HG02981 (cell line): ENCODE data around the gene AMTN.
A peak's percentile ranks its signal among the peaks of the same experiment; 100 is the strongest.
"Not testable (repeated sequence)": the region's sequence is repeated elsewhere in the genome, so short reads cannot be mapped to it uniquely, and the experiment has no call there.

Experiments
- ATAC-seq: cut with Tn5 transposase; IDR thresholded peaks from one replicate; pipeline ENCODE4 v1.9.1; 2021; ENCODE audit warnings: mild to moderate bottlenecking, moderate library complexity; ENCODE audit not compliant: unreplicated experiment

Gene AMTN, protein sequence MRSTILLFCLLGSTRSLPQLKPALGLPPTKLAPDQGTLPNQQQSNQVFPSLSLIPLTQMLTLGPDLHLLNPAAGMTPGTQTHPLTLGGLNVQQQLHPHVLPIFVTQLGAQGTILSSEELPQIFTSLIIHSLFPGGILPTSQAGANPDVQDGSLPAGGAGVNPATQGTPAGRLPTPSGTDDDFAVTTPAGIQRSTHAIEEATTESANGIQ

DNA sequence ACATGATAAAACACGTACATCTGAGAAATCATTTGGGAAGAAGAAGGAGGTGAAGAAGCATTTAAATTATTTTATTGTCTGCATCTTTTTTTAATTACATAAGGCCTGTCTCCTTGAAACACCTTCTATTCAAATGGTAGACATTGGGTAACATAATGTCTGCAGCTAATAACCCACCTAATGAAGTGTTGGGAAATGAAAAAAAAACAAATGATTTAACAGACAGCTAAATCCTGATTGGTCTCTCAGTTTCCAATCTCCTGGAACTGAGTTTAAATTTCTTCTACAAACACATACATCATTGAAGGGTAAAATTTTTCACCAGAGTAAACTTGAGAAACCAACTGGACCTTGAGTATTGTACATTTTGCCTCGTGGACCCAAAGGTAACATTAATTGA lies at the start of gene AMTN:
TSS of gene AMTN (plus strand) at position 301 of the 400 bp plus-strand sequence. CDS start 209 bp downstream, outside the sequence.
- no peak for ATAC-seq

DNA sequence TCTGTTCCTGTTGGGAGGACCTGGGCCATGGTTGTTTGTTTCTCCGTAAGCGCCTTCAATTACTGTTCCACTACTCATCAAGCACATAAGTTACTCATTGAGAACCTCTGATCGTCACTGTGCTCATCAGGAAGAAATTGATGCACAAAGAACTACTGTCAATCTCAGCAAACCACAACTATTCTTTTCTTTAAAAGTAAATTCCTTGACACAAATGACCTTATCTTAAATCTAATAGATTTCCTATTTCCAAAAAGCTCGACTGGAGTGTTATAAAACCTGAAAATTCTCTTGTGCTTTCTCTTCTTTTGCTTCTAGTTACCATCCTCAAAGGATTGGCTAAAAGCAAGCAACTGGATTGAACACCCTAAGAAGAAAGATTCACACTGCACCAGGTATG lies 46.5 kb upstream of the AMTN start, which contains the start of gene MUC7:
TSS of gene MUC7 (plus strand) at position 301 of the 400 bp plus-strand sequence. CDS start 1,825 bp downstream, outside the sequence.
- ATAC-seq, result no peak

DNA sequence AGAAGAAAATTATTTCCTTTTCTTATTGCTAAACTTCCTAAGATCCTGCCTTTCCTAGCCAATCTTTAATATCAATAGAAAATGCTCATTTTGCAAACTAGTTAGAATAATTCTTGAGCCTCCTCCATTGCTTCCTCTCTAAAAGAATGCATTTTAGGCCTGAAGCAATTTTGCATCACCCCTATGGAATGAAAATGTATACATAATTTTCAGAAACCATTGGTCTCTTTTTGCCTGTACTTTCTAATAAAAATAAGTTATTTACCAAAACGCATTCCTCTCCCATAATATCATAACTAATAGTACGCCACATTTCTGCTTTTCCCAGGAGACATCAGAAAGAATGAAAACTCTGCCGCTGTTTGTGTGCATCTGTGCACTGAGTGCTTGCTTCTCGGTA lies 44.7 kb upstream of the AMTN start:
- no peak for ATAC-seq

DNA sequence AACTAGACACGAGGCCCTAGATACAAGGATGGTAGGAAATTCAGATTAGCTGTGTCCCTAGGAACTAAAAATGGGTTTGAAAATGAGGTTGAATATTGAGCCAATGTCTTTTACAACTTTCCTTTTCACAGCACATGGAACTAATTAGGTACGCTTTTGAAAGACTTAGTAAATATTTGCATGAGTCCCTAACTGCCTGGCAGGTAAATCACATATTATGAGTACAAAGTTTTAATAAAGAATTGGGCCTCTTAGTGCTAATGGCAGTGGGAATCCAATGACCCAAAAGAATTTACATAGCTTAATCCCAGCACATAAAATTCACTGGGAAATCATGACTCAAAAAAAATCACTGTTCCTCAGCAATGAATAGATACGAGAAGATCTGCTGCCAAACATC lies 29.6 kb upstream of the AMTN start:
- ATAC-seq, result no peak

DNA sequence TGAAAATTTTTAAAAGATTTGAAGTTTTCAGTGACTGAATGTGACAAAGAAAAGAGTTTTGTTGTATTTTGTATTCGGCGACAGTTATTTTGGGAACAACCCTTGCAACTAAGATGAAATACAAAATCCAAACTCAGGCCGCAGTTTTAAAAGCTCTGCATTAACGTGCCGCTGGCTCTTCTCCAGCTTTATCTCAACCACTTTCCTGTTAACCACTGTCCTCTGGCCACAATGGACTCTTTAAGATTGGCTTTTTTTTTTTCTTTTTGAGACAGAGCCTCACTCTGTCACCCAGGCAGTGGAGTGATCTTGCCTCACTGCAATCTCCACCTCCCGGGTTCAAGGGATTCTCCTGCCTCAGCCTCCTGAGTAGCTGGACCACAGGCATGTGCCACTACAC lies 22.1 kb upstream of the AMTN start:
- ATAC-seq, result no peak

DNA sequence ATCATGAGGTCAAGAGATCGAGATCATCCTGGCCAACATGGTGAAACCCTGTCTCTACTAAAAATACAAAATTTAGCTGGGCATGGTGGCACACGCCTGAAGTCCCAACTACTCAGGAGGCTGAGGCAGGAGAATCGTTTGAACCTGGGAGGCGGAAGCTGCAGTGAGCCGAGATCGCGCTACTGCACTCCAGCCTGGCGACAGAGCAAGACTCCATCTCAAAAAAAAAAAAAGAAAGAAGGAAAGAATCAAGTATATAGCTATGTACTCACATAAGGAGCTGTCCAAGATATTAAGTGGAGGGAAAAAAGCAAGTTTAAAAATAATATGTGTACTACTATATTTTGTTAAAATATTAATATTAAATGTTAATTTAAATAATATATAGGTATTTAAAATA lies 16.5 kb upstream of the AMTN start:
- not testable (repeated sequence) for ATAC-seq

DNA sequence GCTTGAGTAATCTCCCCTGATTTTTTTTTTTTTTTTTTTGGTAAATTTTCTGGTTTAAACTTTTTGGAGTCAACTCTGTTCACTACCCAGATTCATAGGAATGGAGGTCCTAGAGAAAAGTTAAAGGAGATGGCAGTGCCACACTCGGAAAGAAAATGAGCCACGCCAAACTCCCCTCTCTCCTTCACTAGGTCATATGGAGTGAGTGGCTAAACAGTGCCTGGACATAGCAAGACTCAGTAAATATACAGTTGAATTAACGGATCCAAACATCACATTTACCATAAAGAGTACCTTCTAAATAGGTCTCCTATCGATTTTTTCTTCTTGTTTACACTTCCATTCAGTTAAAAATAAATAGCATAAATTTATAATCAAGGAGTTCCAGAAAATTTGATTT lies 13.6 kb upstream of the AMTN start:
- ATAC-seq, result no peak

DNA sequence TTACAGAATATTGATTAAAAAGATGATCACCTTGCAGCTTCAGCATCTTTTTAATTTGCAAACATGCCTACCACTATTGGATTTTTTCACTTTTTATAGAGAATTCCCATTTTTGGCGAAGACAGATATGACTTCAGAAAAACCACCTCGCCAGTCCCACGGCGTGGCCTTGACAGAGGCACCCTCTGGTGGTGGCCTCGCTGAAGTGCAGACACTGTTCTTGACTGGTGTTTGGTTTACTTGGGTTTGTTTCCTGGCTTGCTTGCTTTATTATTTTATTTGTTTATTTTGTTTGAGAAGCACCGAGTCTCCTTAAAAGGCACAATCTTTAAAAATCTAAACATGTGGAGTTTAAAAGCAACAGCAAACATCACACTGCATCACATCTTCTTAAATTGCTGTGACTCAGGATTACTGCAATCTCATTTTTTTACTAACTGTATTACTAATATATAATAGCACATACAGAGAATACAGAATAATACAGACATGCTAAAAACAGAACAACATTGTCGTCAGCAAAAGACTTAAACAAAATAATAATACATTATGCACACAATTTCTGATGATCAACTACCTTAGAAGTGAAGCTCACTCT lies 13.1 kb upstream of the AMTN start:
- peak; percentile 93 for ATAC-seq

DNA sequence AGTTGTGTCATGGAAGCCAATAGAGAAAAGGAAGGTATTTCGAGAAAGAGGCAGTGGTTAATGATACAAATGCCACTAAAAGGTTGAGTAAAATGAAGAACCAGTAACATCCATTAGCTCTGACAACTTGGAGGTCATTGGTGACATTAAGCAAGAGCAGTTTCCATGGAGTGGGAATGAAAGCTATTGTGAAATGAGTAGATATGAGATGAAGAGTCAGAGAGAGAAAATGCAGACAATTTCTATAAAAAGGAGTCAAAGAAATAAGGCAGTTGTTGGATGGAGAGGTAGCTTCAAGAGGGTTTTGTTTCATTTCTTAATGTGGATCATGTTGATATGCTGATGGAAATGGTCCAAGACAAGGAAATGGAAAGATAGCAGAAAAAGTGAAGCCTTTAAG lies 9.6 kb upstream of the AMTN start:
- no peak for ATAC-seq

DNA sequence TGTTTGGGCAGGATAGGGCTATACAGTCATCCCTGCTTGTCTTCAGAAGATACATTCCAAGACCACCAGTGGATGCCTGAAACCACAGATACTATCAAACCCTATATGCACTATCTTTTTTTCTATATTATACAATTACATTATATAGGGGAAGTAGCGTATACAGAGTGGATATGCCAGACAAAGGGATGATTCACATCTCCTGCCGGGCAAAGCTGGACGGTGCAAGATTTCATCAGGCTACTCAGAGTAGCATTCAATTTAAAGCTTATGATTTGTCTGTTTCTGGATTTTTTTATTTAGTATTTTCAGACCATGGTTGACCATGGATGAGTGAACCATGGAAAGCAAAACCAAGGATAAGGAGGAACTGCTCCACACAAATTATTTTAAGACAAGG lies 7.0 kb upstream of the AMTN start:
- ATAC-seq, result no peak

DNA sequence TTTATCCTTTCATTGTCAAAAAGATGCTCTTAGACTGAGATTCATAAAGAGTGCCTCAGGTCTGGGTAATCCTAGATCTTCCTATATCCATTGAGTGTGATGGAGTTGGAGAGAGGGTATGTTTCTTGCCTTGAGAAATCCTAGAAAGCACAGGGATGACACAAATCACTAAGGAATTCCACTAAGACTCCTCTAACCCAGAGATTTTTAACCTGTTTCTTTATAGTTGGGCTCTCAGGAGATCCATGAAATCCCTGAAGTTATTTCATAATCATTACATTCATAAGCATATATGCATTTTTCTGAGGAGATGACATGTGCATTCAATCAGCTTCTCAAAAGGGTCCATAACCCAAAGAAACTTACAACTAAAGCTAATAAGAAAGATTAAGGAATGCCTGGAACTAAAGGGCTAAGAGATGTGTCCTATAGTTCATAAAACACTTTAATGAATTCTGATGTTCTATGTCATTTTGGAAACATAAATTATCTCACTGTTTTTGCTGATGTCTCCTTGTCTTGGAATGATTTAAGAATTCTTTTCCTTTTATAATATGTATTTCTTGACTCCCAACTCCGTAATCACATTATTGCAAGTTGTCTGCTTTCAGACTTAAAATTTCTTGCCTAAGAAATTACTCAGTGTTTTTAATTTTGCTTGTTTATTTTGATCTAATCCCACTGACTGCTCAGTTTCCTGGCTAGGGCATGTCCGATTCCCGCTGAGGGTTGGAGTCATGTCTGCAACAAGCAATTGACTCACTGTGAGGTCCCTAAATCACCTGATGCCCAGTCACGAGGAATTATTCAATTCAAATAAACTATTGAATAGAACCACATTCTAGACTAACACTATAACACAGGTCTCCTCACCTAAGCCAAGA lies 2.8 kb upstream of the AMTN start:
- ATAC-seq, result no peak

DNA sequence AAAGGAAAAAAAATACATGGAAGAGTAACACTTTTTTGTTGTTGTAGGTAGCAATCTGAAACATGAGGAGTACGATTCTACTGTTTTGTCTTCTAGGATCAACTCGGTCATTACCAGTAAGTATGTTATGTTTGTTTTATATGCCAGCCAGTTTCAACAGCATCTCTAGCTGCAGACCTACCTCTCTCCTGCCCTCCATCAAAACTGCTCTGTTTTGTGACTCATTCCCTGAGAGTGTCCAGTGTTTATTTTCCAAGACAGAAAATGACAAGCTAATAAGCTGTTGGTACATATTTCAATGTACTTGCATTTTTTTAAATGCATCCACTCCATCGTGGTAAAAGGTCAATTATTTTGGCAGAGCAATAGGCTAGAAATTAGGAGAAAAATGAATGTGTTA lies 347 bp downstream of the AMTN start:
- no peak for ATAC-seq

DNA sequence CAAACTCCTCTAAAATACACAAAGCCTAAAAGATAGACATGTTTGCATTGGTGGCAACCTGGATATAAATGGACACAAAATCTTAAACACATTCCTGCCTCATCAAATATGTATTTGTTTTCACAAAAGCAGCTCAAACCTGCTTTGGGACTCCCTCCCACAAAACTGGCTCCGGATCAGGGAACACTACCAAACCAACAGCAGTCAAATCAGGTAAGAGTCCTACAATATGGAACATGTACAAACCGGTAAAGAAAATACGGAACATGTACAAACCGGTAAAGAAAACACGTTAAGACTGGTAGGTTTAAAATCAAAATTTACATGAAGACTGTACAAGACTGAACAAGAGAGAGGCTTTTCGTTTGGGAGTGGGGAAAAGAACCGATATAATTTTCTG lies 4.3 kb downstream of the AMTN start:
- ATAC-seq, result no peak

DNA sequence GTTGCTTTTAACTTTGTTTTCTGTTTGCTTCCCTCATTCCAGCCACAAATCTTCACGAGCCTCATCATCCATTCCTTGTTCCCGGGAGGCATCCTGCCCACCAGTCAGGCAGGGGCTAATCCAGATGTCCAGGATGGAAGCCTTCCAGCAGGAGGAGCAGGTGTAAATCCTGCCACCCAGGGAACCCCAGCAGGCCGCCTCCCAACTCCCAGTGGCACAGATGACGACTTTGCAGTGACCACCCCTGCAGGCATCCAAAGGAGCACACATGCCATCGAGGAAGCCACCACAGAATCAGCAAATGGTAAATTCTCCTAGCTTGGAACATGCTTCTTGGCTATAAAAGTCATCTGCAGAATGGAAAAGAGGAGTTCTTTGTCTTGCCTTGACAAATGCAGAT lies 12.6 kb downstream of the AMTN start:
- ATAC-seq, result no peak

DNA sequence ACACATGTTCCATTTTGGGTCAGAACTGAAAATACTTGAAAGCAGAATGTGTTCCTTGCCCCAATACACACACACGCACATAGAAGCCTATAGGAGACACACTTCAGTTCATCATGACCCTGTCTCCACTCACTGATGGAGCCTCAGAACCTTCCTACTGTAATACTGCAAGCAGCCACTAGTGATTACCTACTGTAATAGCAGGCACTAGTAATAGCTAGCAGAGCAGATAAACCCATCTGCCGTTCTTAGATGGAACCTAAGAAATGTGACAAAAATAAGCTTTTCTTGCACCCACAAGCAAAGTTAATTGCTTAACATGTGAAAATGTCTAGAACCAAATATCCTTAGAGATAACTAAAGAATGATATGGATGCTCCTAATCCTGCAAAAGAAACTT lies 13.6 kb downstream of the AMTN start:
- ATAC-seq, result peak; percentile 90

DNA sequence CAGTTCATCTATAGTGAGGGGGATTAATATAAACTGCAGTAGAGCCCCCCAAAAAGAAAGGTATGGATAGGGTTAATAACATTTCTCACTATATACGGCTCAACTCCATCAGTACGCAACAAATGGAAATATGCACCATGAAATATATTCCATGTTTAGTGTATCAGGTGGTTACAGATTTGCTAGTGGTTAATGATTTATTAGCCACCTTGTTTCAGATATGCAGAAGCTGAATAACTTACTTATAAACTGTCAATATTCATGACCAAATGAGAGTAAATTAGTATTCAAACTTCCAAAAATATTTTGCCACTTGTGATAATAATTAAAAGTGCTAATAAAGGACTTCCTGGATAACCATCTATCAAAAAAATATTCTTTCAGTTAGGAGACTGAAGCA lies 14.8 kb downstream of the AMTN start:
- peak; percentile 58 for ATAC-seq

DNA sequence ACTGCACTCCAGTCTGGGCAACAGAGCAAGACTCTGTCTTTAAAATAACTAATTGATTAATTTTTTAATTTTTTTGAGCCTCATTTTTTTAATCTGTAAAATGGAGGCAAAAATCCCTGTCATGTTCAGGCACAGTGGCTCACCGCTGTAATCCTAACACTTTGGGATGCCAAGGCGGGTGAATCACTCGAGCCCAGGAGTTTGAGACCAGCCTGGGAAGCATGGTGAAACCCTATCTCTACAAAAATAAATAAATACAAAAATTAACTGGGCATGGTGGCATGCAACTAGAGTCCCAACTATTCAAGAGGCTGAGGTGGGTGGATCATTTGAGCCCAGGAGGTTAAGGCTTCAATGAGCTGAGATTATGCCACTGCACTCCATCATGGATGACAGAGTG lies 15.4 kb downstream of the AMTN start:
- no peak for ATAC-seq

DNA sequence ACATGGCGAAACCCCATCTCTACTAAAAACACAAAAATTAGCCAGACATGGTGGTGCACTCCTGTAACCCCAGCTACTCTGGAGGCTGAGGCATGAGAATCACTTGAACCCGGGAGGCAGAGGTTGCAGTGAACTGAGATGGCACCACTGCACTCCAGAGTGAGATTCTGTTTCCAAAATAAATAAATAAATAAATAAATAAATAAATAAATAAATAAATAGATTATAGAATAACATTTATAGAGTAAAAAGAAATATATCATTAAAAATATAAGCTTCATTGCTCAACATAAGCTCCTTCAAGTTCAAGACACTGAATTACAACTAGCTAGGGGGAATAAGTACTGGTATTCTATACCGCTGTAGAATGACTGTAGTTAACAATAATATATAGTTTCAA lies 16.5 kb downstream of the AMTN start:
- ATAC-seq, result not testable (repeated sequence)

DNA sequence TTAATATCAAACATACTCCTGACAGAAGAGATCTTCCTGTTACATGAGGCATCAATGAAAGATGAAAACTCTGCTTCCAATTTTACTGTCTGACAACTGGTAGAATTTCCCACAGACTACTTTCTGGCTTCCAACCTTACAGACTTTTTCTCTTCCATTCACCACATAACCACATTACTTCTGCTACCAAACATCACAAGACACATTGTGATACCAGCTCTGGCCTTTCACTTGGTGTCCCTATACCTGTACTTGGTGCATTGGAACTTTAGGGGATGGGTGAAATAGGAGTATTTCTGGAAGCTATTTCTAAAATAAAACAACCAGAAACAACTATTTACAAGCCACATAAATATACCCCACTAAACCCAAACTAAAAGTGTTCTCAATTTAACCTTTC lies 20.5 kb downstream of the AMTN start:
- ATAC-seq, result peak; percentile 55

DNA sequence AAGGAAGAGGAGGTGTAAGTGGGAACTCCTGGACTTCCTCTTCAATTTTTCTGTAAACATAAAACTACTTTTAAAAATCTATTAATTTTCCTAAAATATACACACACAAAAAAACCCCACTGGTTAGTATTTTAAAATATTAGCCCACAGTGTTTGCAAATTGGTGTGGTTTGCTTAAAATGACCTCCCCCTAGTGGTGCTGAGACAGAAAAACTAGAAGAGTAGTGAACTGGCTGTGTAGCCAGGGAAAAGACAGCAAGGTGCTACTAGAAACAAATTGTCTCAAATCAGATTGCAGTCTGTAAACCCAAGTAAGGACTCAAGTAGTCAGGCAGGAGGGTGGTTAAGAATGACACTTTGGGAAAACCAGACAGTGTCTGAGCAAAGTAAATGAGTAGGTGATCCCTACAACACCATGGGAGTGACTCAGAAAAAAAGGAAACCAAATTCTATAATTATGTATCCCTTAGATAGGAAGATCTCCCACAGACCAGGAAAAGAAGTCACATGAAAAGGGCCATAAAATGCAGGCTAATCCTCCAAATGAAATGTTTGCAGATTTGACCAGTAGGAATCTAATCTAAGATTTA lies 26.0 kb downstream of the AMTN start:
- peak; percentile 81 for ATAC-seq

DNA sequence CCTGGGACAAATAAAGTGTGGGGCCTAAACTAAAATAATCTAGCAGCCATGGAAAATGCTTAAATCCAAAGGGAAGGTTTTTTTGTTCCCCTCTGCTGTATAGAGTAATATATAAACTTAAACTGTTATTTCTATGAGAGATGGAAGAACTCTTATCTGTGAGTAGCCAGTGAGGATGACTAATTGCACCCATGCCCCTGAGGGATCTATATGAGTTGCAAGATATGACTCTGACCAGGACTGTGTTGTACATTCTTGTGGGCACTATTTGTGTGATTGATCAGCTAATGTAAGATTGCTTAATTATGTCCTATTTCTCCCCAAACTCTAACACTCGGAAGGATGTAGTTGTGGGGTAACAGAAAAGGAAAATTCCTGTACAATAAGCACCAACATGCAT lies 38.5 kb downstream of the AMTN start:
- ATAC-seq, result no peak
